IPS-18a (cell line): ENCODE data around the gene OTULIN.

Experiments used
- H3K27ac ChIP-seq: one replicate; pipeline ENCODE4 v1.5.1; 2013; ENCODE audit warnings: low read length
- H3K27me3 ChIP-seq: one replicate; pipeline ENCODE4 v1.6.1; 2013; ENCODE audit warnings: mild to moderate bottlenecking, low read length; ENCODE audit not compliant: control insufficient read depth, insufficient read depth
- H3K36me3 ChIP-seq: one replicate; pipeline ENCODE4 v1.6.1; 2013; ENCODE audit warnings: low read depth, low read length; ENCODE audit not compliant: control insufficient read depth
- H3K4me1 ChIP-seq: one replicate; pipeline ENCODE4 v1.6.1; 2013; ENCODE audit warnings: low read depth, low read length; ENCODE audit not compliant: control insufficient read depth
- H3K4me3 ChIP-seq: one replicate; pipeline ENCODE4 v1.5.1; 2013; ENCODE audit warnings: low read length
- H3K9ac ChIP-seq: one replicate; pipeline ENCODE4 v1.6.1; 2013; ENCODE audit warnings: mild to moderate bottlenecking, low read length, moderate library complexity
- H3K9me3 ChIP-seq: one replicate; pipeline ENCODE4 v1.6.1; 2013; ENCODE audit warnings: low read depth, low read length; ENCODE audit not compliant: control insufficient read depth

Gene OTULIN

DNA sequence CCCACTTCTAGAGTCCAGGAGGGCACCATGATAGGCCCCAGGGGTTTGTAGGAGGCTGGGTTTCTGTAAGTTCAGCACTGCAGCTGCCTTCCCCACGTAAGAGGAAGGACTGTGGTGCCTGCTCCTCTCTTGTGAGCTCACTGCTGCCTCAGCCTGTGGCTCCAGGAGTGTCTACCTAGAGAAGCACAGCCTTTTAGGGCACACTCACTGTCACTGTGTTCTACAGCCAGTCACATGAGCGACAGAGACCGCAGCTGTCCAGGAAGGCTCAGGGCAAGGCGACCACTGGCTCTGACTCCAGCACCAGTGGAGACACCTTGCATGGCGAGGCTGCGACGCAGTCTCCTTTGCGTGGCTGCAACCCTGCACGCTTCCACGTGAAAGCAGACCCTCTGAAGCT, 72.8 kb downstream of the OTULIN start:
- Histone ChIP-seq H3K36me3 (no peaks in the 10 kb centered on the region), H3K9ac (no peak overlapping the region), H3K27me3 (no peaks in the 10 kb centered on the region), H3K4me3 (no peak overlapping the region), H3K9me3 (no peaks in the 10 kb centered on the region), H3K4me1 (peaks cover 15% of the 10 kb centered on the region), H3K27ac (no peak overlapping the region)

DNA sequence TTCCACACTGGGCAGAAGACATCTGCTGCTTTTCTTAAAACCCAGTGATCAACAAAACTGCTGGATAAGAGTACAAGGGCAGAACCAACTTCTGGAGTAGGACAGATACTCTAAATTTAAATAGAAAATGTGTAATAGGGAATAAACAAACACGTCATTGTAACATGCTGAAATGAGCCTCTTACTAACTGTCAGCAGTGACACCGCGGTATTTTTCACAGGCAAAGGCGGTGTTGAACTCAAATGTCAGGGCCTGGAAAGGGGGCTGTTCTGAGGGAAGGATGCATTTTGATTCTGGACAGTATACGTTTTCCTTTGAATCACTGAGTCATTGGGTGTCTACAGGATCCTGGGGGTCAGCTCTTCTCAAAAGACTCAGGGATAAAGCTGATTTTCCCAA, 73.5 kb downstream of the OTULIN start:
- H3K27ac ChIP-seq: no peak overlapping the region
- H3K4me1 ChIP-seq: peaks cover 17% of the 10 kb centered on the region
- H3K36me3 ChIP-seq: no peaks in the 10 kb centered on the region
- H3K27me3 ChIP-seq: no peaks in the 10 kb centered on the region
- no peak overlapping the region for H3K4me3 ChIP-seq
- H3K9ac ChIP-seq: no peak overlapping the region
- H3K9me3 ChIP-seq: no peaks in the 10 kb centered on the region

DNA sequence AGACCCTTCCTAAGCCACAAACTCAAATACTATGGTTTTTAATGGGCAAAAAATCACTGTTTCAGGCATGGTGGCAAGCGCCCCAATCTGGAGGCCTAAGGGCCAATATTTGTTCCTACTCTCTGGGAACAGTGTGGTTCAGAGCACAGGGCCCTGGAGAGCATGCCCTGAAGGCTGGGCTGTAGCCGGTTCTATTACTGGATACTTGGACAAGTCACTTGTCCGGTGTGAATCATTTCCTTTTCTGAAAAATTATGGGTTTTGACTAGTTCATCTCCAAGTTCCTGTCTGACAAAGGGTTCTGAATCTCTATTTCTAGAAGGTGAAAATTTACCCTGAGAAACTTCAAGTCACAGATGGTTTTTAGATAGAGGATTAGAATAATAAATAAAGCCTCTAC, 75.0 kb downstream of the OTULIN start:
- Histone ChIP-seq H3K36me3 (no peaks in the 10 kb centered on the region), H3K9me3 (no peaks in the 10 kb centered on the region), H3K27me3 (no peaks in the 10 kb centered on the region), H3K9ac (no peak overlapping the region), H3K4me1 (peaks cover 17% of the 10 kb centered on the region), H3K27ac (no peak overlapping the region), H3K4me3 (no peak overlapping the region)

- no peak overlapping the region for H3K4me3 ChIP-seq
- no peak overlapping the region for H3K9ac ChIP-seq
- no peaks in the 10 kb centered on the region for H3K9me3 ChIP-seq
- H3K36me3 ChIP-seq: no peaks in the 10 kb centered on the region
- no peak overlapping the region for H3K27ac ChIP-seq
- peaks cover 17% of the 10 kb centered on the region for H3K4me1 ChIP-seq
- H3K27me3 ChIP-seq: no peaks in the 10 kb centered on the region
Observed at GRCh38 chr5:14739981-14740380, 75.5 kb downstream of the OTULIN start.

GRCh38 chr5:14741131-14741530, 76.6 kb downstream of the OTULIN start:
- Histone ChIP-seq H3K4me3 (no peak overlapping the region), H3K27me3 (no peaks in the 10 kb centered on the region), H3K27ac (no peak overlapping the region), H3K36me3 (no peaks in the 10 kb centered on the region), H3K9me3 (no peaks in the 10 kb centered on the region), H3K9ac (no peak overlapping the region), H3K4me1 (peaks cover 17% of the 10 kb centered on the region)

DNA sequence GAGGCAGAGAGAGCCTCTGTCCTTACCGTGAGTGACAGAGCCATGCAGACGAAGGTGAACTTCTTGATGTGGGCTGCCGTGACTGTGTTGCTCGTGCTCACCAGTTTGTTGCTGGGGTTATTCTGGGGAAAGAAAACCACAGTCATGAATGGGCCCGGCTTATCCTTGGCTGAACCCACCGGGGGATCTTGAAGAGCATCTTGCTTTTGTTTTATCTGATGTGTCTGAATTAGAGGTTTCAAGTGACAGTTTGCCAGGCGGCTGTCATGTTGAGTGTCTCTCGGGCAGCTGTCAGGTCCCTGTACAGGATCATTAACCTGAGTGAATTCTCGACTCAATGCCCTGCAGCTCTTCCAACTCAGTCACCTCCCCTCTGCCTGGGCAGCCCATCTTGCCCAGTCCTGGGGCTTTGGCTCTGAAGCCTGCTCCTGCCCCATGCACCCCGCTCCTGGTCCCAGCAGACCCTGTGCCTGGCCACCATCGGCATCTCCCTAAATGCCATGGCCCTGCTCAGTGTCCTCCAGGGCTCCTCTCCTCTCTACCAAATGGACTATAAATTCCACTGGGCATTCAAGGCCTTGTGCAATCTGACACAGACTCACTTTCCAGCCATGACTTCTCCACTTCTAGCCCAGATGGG, 77.4 kb downstream of the OTULIN start:
- Histone ChIP-seq H3K9ac (no peak overlapping the region), H3K4me3 (no peak overlapping the region), H3K27ac (no peak overlapping the region), H3K27me3 (no peaks in the 10 kb centered on the region), H3K4me1 (peaks cover 17% of the 10 kb centered on the region), H3K9me3 (no peaks in the 10 kb centered on the region), H3K36me3 (no peaks in the 10 kb centered on the region)

DNA sequence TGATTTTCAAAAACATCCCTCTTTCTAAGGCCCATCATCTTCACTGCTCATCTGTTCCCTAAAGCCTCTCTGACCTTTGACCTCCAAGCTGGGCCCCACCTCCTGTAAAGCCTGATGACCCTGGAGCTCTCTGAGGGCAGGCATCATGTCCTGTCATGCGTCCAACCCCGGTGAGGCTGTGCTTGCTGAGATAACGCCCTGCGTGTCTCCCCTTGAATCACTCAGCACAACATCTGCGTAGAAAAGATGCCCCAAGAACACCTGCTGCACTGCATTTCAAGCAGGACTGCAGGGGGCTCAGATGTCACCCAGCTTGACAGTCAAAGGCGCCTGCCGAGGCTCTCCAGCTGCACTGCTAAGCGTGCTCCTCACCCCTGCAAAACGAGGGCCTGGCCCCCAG, 78.0 kb downstream of the OTULIN start:
- Histone ChIP-seq H3K36me3 (no peaks in the 10 kb centered on the region), H3K27ac (no peak overlapping the region), H3K9me3 (no peaks in the 10 kb centered on the region), H3K4me1 (peaks cover 17% of the 10 kb centered on the region), H3K9ac (no peak overlapping the region), H3K27me3 (no peaks in the 10 kb centered on the region), H3K4me3 (no peak overlapping the region)

- Histone ChIP-seq H3K4me1 (peaks cover 17% of the 10 kb centered on the region), H3K36me3 (no peaks in the 10 kb centered on the region), H3K27me3 (no peaks in the 10 kb centered on the region), H3K4me3 (no peak overlapping the region), H3K9me3 (no peaks in the 10 kb centered on the region), H3K9ac (no peak overlapping the region), H3K27ac (no peak overlapping the region)
Observed at GRCh38 chr5:14743601-14744295, 79.2 kb downstream of the OTULIN start.

DNA sequence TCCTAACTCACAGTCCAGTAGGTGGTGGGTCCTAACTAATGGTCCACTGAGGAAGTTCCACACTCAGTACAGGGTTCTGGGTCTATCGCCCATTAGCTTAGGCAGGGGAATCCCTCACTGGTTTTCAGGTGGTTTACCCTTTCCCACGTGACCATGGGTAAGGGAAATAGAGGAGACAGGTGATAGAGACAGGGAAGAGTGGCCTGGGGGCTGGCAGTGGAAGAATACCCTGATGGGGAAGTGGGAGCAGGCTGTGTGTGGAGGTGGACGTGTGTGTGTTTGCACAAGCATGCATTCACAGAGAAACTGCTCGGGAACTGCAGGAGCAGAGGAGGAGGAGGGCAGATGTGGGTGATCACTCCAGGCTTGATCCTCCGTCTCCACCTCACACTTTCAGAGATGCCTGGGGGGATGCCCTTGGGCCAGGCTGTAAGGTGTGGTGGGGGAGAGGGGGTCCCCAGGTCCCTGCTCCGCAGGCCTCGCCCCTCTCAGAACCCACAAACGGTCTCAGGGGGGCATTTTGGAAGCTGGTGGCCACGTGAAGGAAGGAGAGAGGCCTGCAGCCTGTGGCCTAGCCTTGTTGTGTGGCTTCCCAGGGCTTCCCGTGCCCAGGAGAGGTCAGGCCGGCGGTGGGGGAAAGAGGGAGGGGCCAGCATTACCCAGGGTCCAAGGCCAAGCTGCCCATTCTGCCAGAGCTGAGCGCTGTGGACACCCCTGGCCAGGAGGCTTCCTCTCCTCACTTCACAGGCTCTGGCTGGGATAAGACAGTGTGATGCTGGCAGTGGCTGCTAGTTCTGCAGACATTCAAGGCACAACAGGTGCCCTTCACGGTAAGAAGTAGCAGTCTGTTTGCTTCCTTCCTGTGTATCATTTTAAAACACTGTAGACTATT, 80.0 kb downstream of the OTULIN start:
- Histone ChIP-seq H3K27ac (no peak overlapping the region), H3K4me1 (peaks cover 17% of the 10 kb centered on the region), H3K36me3 (no peaks in the 10 kb centered on the region), H3K9me3 (no peaks in the 10 kb centered on the region), H3K9ac (no peak overlapping the region), H3K27me3 (no peaks in the 10 kb centered on the region), H3K4me3 (no peak overlapping the region)

DNA sequence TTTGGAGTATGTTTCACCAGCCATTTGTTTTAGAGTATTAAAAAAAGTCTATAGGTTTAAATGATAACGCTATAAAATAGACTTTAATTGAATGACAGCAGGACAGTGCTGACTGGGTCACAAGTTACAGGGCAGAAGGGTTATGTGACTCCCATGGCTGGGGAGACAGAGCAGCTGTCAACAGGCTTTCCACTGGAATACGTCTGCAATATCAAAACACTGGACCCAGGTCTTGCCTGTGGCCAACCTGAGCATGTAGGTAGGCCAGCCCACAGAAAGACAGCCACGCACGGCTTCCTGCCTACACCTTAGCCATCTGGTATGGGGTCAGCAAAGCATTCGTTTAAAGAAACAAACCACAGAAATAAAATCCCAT, 80.7 kb downstream of the OTULIN start:
- Histone ChIP-seq H3K4me1 (peaks cover 17% of the 10 kb centered on the region), H3K27ac (no peak overlapping the region), H3K9me3 (no peaks in the 10 kb centered on the region), H3K4me3 (no peak overlapping the region), H3K27me3 (no peaks in the 10 kb centered on the region), H3K9ac (no peak overlapping the region), H3K36me3 (no peaks in the 10 kb centered on the region)

GRCh38 chr5:14745753-14746152, 81.2 kb downstream of the OTULIN start:
- H3K27ac ChIP-seq: no peak overlapping the region
- H3K4me3 ChIP-seq: no peak overlapping the region
- peaks cover 16% of the 10 kb centered on the region for H3K4me1 ChIP-seq
- no peaks in the 10 kb centered on the region for H3K9me3 ChIP-seq
- no peaks in the 10 kb centered on the region for H3K36me3 ChIP-seq
- H3K9ac ChIP-seq: no peak overlapping the region
- H3K27me3 ChIP-seq: no peaks in the 10 kb centered on the region
